Measurements from ENCODE around the gene LUZP2.

DNA sequence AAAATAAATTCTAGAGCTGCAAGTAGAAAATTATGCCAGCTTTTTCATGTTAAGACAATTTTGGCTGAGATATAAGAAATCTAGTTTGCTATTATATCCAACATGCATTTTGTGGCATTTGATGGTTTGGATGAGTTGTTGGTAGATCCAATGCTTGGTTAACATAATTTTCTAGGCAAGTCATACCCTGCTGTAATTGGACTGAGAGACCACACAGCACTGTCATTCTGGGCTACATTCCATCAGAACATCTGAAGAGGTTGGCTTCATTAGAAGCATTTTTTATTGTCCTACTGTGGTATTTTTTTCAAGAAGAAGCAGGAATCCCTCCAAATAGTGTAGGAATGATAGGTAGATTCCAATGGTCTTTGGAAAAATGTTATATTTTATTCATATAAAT lies 561.0 kb downstream of the LUZP2 start:
- TF ChIP-seq, protein P1, sequence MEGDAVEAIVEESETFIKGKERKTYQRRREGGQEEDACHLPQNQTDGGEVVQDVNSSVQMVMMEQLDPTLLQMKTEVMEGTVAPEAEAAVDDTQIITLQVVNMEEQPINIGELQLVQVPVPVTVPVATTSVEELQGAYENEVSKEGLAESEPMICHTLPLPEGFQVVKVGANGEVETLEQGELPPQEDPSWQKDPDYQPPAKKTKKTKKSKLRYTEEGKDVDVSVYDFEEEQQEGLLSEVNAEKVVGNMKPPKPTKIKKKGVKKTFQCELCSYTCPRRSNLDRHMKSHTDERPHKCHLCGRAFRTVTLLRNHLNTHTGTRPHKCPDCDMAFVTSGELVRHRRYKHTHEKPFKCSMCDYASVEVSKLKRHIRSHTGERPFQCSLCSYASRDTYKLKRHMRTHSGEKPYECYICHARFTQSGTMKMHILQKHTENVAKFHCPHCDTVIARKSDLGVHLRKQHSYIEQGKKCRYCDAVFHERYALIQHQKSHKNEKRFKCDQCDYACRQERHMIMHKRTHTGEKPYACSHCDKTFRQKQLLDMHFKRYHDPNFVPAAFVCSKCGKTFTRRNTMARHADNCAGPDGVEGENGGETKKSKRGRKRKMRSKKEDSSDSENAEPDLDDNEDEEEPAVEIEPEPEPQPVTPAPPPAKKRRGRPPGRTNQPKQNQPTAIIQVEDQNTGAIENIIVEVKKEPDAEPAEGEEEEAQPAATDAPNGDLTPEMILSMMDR (IDR thresholded peaks at IDR 0.05): no peak
- no peak for TF ChIP-seq EZH2 (IDR thresholded peaks at IDR 0.05; ENCODE audit: borderline replicate concordance, insufficient read depth, low read depth, low read length, poor library complexity, severe bottlenecking)
